ENCODE measurements around the gene PLCB2. TPM values are rescaled to one million over a fixed set of nuclear protein-coding genes. Genes with fewer than 3 reads are reported as not detected.

PLCB2 gene
- total and polyA plus RNA-seq, 4 experiments from 2014 or later = 22.6 to 219 (median 124) TPM

GRCh38 chr15:40320409-40320808 lies 12.7 kb upstream of the PLCB2 start:
- Mint-ChIP-seq H3K4me3 (no peak overlapping the region), H3K36me3 (no peaks in the 10 kb centered on the region), H3K27me3 (peaks cover 3 to 7% of the 10 kb centered on the region in 2 donors), H3K9me3 (no peaks in the 10 kb centered on the region), H3K27ac (peak overlapping the region in 1 of 7 donors; percentile 34), H3K4me1 (peaks cover 14 to 34% (median 19%) of the 10 kb centered on the region in 4 donors)
- Histone ChIP-seq H3K27me3 (ENCODE audit: insufficient read depth, low read length) (no peaks in the 10 kb centered on the region), H3K27ac (ENCODE audit: low read depth, low read length) (no peak overlapping the region), H3K4me3 (ENCODE audit: low read length in 2 of 2) (no peak overlapping the region), H3K36me3 (ENCODE audit: insufficient read depth, low read length) (no peaks in the 10 kb centered on the region), H3K9me3 (ENCODE audit: control insufficient read depth in 1 of 2, low read length in 2 of 2) (no peaks in the 10 kb centered on the region), H3K4me1 (ENCODE audit: insufficient read depth, low read length) (peaks cover 20% of the 10 kb centered on the region)
- intact Hi-C loops (cut with micrococcal nuclease) = loop anchor here (5.0 kb wide), 3 partner anchors 38 to 912 kb away; partner anchors contain the start of genes ANKRD63, CHP1, DNAJC17 and EXD1
- ChIA-PET POLR2A (ENCODE audit: partially characterized antibody) (interaction anchor here (1.1 to 8.8 kb wide), 4 partner anchors 12 to 18 kb away, joined by 4 to 90 read pairs (median 6); partner anchors contain the start of gene PLCB2), CTCF (ENCODE audit: partially characterized antibody) (interaction anchor here (1.1 to 23.8 kb wide), 7 partner anchors 12 to 149 kb away, joined by 3 to 634 read pairs (median 20); partner anchors contain the start of genes CCDC9B and PLCB2)
- DNase-seq = no peak

GRCh38 chr15:40317580-40317979 lies 9.8 kb upstream of the PLCB2 start:
- no peak overlapping the region for H3K4me3 Mint-ChIP-seq
- Histone ChIP-seq H3K9me3 (ENCODE audit: control insufficient read depth in 1 of 2, low read length in 2 of 2) (no peaks in the 10 kb centered on the region), H3K36me3 (ENCODE audit: insufficient read depth, low read length) (no peaks in the 10 kb centered on the region), H3K27me3 (ENCODE audit: insufficient read depth, low read length) (no peaks in the 10 kb centered on the region), H3K4me3 (ENCODE audit: low read length in 2 of 2) (no peak overlapping the region), H3K27ac (ENCODE audit: low read depth, low read length) (no peak overlapping the region), H3K4me1 (ENCODE audit: insufficient read depth, low read length) (peaks cover 12% of the 10 kb centered on the region)
- no peaks in the 10 kb centered on the region for H3K9me3 Mint-ChIP-seq
- no peaks in the 10 kb centered on the region for H3K36me3 Mint-ChIP-seq
- H3K27me3 Mint-ChIP-seq = peaks cover 3 to 7% of the 10 kb centered on the region in 2 donors
- H3K27ac Mint-ChIP-seq = no peak overlapping the region
- intact Hi-C loops (cut with micrococcal nuclease) = no loop called here
- peaks cover 12 to 29% (median 19%) of the 10 kb centered on the region in 4 donors for H3K4me1 Mint-ChIP-seq
- ChIA-PET CTCF (ENCODE audit: partially characterized antibody) (interaction anchor here (1.5 to 23.8 kb wide), 4 partner anchors 10 to 41 kb away, joined by 3 to 634 read pairs (median 222); partner anchors contain the start of genes CCDC9B and PLCB2), POLR2A (ENCODE audit: partially characterized antibody) (interaction anchor here (0.6 to 8.8 kb wide), 2 partner anchors 9 to 1016 kb away, joined by 3 to 90 read pairs; partner anchors contain the start of gene PLCB2)
- no peak for DNase-seq

DNA sequence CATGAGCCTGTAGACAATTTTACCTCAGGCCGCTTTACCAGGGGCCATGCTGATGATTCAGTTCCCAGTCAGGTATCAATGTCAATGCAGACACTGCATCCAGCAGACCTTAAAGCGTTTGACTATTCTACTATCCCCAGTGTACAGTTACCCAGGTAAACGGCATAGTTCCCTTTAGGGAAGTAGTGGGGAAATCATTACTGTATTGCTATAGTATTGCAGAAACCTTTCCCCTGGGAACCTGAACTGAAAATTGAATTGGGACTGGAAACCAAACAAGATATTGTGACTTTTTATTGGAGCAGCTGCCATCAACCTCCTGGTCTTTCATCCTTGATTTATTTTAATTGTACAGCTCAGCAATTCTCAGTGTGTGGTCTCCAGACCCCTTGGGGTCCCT lies 9.2 kb upstream of the PLCB2 start:
- H3K4me3 Mint-ChIP-seq = no peak overlapping the region
- H3K27me3 Mint-ChIP-seq = peaks cover 3 to 7% of the 10 kb centered on the region in 2 donors
- no peak for DNase-seq
- no peak overlapping the region for H3K27ac ChIP-seq (ENCODE audit: low read depth, low read length)
- H3K36me3 Mint-ChIP-seq = no peaks in the 10 kb centered on the region
- H3K9me3 ChIP-seq (ENCODE audit: control insufficient read depth in 1 of 2, low read length in 2 of 2) = no peaks in the 10 kb centered on the region
- peaks cover 11 to 23% (median 16%) of the 10 kb centered on the region in 4 donors for H3K4me1 Mint-ChIP-seq
- no peaks in the 10 kb centered on the region for H3K36me3 ChIP-seq (ENCODE audit: insufficient read depth, low read length)
- intact Hi-C loops (cut with micrococcal nuclease) = no loop called here
- ChIA-PET CTCF (ENCODE audit: partially characterized antibody) (interaction anchor here (1.5 to 23.8 kb wide), 4 partner anchors 9 to 41 kb away, joined by 3 to 634 read pairs (median 222); partner anchors contain the start of genes CCDC9B and PLCB2), POLR2A (ENCODE audit: partially characterized antibody) (interaction anchor here (0.6 to 8.8 kb wide), 2 partner anchors 9 to 1017 kb away, joined by 3 to 90 read pairs; partner anchors contain the start of gene PLCB2)
- no peaks in the 10 kb centered on the region for H3K27me3 ChIP-seq (ENCODE audit: insufficient read depth, low read length)
- H3K4me3 ChIP-seq (ENCODE audit: low read length in 2 of 2) = no peak overlapping the region
- no peak overlapping the region for H3K27ac Mint-ChIP-seq
- H3K4me1 ChIP-seq (ENCODE audit: insufficient read depth, low read length) = peaks cover 9% of the 10 kb centered on the region
- no peaks in the 10 kb centered on the region for H3K9me3 Mint-ChIP-seq

GRCh38 chr15:40314723-40315276 lies 7.1 kb upstream of the PLCB2 start:
- Histone ChIP-seq H3K27ac (ENCODE audit: low read depth, low read length) (no peak overlapping the region), H3K4me1 (ENCODE audit: insufficient read depth, low read length) (peaks cover 14% of the 10 kb centered on the region), H3K36me3 (ENCODE audit: insufficient read depth, low read length) (no peaks in the 10 kb centered on the region), H3K27me3 (ENCODE audit: insufficient read depth, low read length) (no peaks in the 10 kb centered on the region), H3K9me3 (ENCODE audit: control insufficient read depth in 1 of 2, low read length in 2 of 2) (no peaks in the 10 kb centered on the region), H3K4me3 (ENCODE audit: low read length in 2 of 2) (no peak overlapping the region)
- H3K4me3 Mint-ChIP-seq = no peak overlapping the region
- H3K27me3 Mint-ChIP-seq = peaks cover 2 to 3% of the 10 kb centered on the region in 2 donors
- no peaks in the 10 kb centered on the region for H3K36me3 Mint-ChIP-seq
- DNase-seq = no peak
- no peak overlapping the region for H3K27ac Mint-ChIP-seq
- CTCF ChIA-PET (ENCODE audit: partially characterized antibody) = interaction anchor here (0.9 to 23.8 kb wide), 6 partner anchors 8 to 86 kb away, joined by 3 to 634 read pairs (median 10); partner anchors contain the start of genes CCDC9B and INAFM2
- POLR2A ChIA-PET (ENCODE audit: partially characterized antibody) = interaction anchor here (0.9 to 1.9 kb wide), 3 partner anchors 8 to 68 kb away, joined by 3 to 9 read pairs (median 3); partner anchors contain the start of genes INAFM2 and KNSTRN
- intact Hi-C loops (cut with micrococcal nuclease) = no loop called here
- H3K4me1 Mint-ChIP-seq = peaks cover 7 to 18% (median 12%) of the 10 kb centered on the region in 4 donors
- H3K9me3 Mint-ChIP-seq = no peaks in the 10 kb centered on the region

DNA sequence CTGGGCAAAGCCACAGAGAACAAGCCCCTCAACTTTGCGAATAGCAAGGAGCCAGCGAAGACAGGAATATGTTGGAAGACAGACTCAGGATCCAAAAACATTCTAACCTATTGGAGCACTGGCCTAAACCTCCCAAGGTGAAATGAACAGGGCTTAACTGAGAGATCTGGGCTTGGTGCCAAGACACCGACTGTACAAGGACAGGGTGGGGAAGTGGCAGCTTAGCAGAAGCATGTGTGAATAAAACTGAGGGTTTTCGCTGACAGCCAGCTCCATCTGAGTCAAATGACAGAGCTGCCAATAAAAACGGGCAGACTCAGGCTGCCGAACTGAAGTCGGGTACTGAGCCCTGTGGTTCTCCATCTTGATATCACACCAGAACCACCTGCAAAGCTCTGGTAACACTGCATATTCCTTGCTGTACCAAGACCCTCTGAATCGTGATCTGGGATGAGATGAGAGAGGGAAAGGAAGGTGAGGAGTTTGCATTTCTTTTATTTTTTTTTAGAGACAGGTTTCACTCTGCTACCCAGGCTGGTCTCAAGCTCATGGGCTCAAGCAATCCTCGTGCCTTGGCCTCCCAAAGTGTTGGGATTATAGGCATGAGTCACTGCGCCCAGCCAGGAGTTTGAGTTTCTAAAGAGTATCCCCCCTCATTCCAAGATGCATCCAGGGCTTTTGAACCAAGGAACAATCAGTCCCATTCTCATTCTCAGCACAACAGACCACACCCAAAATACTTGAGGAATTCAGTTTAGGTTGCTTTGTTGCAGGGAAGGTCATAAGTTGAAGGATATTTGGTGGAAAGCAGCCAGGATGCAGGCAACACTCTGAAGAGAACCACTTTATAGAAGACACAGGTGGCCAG lies 6.0 kb upstream of the PLCB2 start:
- Histone ChIP-seq H3K36me3 (ENCODE audit: insufficient read depth, low read length) (no peaks in the 10 kb centered on the region), H3K9me3 (ENCODE audit: control insufficient read depth in 1 of 2, low read length in 2 of 2) (no peaks in the 10 kb centered on the region), H3K4me3 (ENCODE audit: low read length in 2 of 2) (no peak overlapping the region), H3K27ac (ENCODE audit: low read depth, low read length) (no peak overlapping the region), H3K4me1 (ENCODE audit: insufficient read depth, low read length) (peaks cover 24% of the 10 kb centered on the region), H3K27me3 (ENCODE audit: insufficient read depth, low read length) (no peaks in the 10 kb centered on the region)
- ChIA-PET CTCF (ENCODE audit: partially characterized antibody) (interaction anchor here (0.6 to 23.8 kb wide), 5 partner anchors 9 to 83 kb away, joined by 5 to 634 read pairs (median 94); partner anchors contain the start of genes ANKRD63, CCDC9B and INAFM2), POLR2A (ENCODE audit: partially characterized antibody) (interaction anchor here (0.6 to 1.9 kb wide), 3 partner anchors 8 to 42 kb away, joined by 3 to 9 read pairs (median 3); partner anchors contain the start of gene INAFM2)
- H3K27ac Mint-ChIP-seq = peak overlapping the region in 5 of 7 donors; percentile 8 to 80 (median 66)
- no peaks in the 10 kb centered on the region for H3K36me3 Mint-ChIP-seq
- peak overlapping the region in 6 of 8 donors; percentile 4 to 55 (median 34) for H3K4me3 Mint-ChIP-seq
- H3K27me3 Mint-ChIP-seq = peaks cover 0 to 3% of the 10 kb centered on the region in 2 donors
- H3K9me3 Mint-ChIP-seq = no peaks in the 10 kb centered on the region
- peaks cover 16 to 28% (median 21%) of the 10 kb centered on the region in 4 donors for H3K4me1 Mint-ChIP-seq
- DNase-seq = peak; percentile 41 to 66 (median 45)
- intact Hi-C loops (cut with micrococcal nuclease) = no loop called here

DNA sequence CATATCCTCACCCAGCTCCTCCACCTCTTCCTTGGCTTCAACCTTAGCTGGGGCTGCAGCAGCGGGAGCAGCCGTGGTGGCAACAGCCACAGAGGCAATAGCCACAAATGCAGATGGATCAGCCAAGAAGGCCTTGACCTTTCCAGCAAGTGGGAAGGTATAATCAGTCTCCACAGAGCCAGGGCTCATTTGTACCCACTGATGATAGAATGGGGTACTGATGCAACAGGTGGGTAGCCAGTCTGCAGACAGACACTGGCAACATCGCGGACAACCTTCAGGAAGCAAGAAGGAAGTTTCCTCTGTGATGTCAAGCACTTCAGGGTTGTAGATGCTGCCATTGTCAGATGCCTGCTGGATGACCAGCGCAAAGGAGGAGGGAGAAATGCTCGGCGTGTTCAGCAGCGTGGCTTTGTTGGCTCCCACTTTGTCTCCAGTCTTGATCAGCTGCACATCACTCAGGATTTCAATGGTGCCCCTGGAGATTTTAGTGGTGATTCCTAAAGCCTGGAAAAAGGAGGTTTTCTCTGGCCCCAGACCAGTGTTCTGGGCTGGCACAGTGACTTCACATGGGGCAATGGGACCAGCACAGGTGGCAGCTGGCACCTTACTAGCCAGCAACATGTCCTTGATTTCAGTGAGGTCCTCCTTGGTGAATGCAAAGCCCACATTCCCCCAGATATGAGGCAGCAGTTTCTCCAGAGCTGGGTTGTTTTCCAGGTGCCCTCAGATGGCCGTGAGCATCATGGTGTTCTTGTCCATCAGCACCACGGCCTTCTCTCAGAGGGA lies 4.8 kb upstream of the PLCB2 start:
- peak overlapping the region in 1 of 7 donors; percentile 8 for H3K27ac Mint-ChIP-seq
- DNase-seq = no peak
- POLR2A ChIA-PET (ENCODE audit: partially characterized antibody) = interaction anchor here (0.6 to 1.9 kb wide), 3 partner anchors 11 to 43 kb away, joined by 3 to 9 read pairs (median 5); partner anchors contain the start of genes ANKRD63 and INAFM2
- Histone ChIP-seq H3K27ac (ENCODE audit: low read depth, low read length) (no peak overlapping the region), H3K9me3 (ENCODE audit: control insufficient read depth in 1 of 2, low read length in 2 of 2) (no peaks in the 10 kb centered on the region), H3K4me3 (ENCODE audit: low read length in 2 of 2) (no peak overlapping the region), H3K4me1 (ENCODE audit: insufficient read depth, low read length) (peaks cover 26% of the 10 kb centered on the region), H3K36me3 (ENCODE audit: insufficient read depth, low read length) (no peaks in the 10 kb centered on the region), H3K27me3 (ENCODE audit: insufficient read depth, low read length) (no peaks in the 10 kb centered on the region)
- peaks cover 0 to 3% of the 10 kb centered on the region in 2 donors for H3K27me3 Mint-ChIP-seq
- CTCF ChIA-PET (ENCODE audit: partially characterized antibody) = interaction anchor here (0.7 to 23.8 kb wide), 8 partner anchors 9 to 261 kb away, joined by 3 to 634 read pairs (median 76); partner anchors contain the start of genes ANKRD63, CCDC9B and INAFM2
- intact Hi-C loops (cut with micrococcal nuclease) = no loop called here
- no peak overlapping the region for H3K4me3 Mint-ChIP-seq
- H3K9me3 Mint-ChIP-seq = no peaks in the 10 kb centered on the region
- peaks cover 0 to 6% of the 10 kb centered on the region in 2 donors for H3K36me3 Mint-ChIP-seq
- H3K4me1 Mint-ChIP-seq = peaks cover 17 to 38% (median 25%) of the 10 kb centered on the region in 4 donors

Measured in CD4-positive, alpha-beta memory T cell (primary cell).